ENCODE data around the gene YIPF3.
"Not testable (repeated sequence)": the region's sequence is repeated elsewhere in the genome, so short reads cannot be mapped to it uniquely, and the experiment has no call there.

Gene YIPF3

GRCh38 chr6:43509142-43509983, 7.4 kb downstream of the YIPF3 start:
- DNase-seq, result no peak

- no peak for DNase-seq
Observed at GRCh38 chr6:43508481-43509141, 8.1 kb downstream of the YIPF3 start.

GRCh38 chr6:43506667-43507471, 9.9 kb downstream of the YIPF3 start:
- peak; percentile 81 to 84 for DNase-seq

- no peak for DNase-seq
Observed at GRCh38 chr6:43506171-43506570, 10.6 kb downstream of the YIPF3 start.

- no peak for DNase-seq
Observed at GRCh38 chr6:43505718-43506117, 11.0 kb downstream of the YIPF3 start.

- DNase-seq, result no peak
Observed at GRCh38 chr6:43504756-43505593, 11.8 kb downstream of the YIPF3 start.

GRCh38 chr6:43503443-43503842, 13.3 kb downstream of the YIPF3 start:
- DNase-seq, result no peak

GRCh38 chr6:43502666-43503065, 14.1 kb downstream of the YIPF3 start:
- no peak for DNase-seq

- no peak for DNase-seq
Observed at GRCh38 chr6:43500921-43501320, 15.8 kb downstream of the YIPF3 start.

- DNase-seq, result no peak
Observed at GRCh38 chr6:43499028-43499815, 17.5 kb downstream of the YIPF3 start.

GRCh38 chr6:43498291-43498690, 18.4 kb downstream of the YIPF3 start:
- not testable (repeated sequence) for DNase-seq

- no peak for DNase-seq
Observed at GRCh38 chr6:43497689-43498088, 19.0 kb downstream of the YIPF3 start.

- DNase-seq, result no peak
Observed at GRCh38 chr6:43497129-43497396, 19.7 kb downstream of the YIPF3 start.

- no peak for DNase-seq
Observed at GRCh38 chr6:43496370-43497128, 20.2 kb downstream of the YIPF3 start.

GRCh38 chr6:43495409-43495941, 21.3 kb downstream of the YIPF3 start:
- no peak for DNase-seq

- DNase-seq, result no peak
Observed at GRCh38 chr6:43494766-43495165, 22.0 kb downstream of the YIPF3 start.

GRCh38 chr6:43494321-43494720, 22.4 kb downstream of the YIPF3 start:
- no peak for DNase-seq

GRCh38 chr6:43493833-43494232, 22.9 kb downstream of the YIPF3 start:
- DNase-seq, result no peak

- DNase-seq, result no peak
Observed at GRCh38 chr6:43493230-43493629, 23.5 kb downstream of the YIPF3 start.

- no peak for DNase-seq
Observed at GRCh38 chr6:43492673-43493072, 24.1 kb downstream of the YIPF3 start.

Measured in stimulated activated CD4-positive, alpha-beta T cell treated with anti-CD3 and anti-CD28 coated beads, Interleukin-2, amount 100 ng/mL, for 24 hours (primary cell).